ENCODE data around the gene DDX10.

Gene DDX10

GRCh38 chr11:108904480-108904879 is 239.6 kb downstream of the DDX10 start:
- H3K4me3 ChIP-seq (replicated peaks in 1 of 2; ENCODE audit: low read depth in 2 of 2, low read length in 2 of 2), result no peak overlapping the region
- no peak for TF ChIP-seq CTCF (IDR thresholded peaks at IDR 0.05; ENCODE audit: low read depth, low read length)
- DNase-seq (ENCODE audit: low read depth in 2 of 2), result no peak

GRCh38 chr11:108906329-108906728 is 241.5 kb downstream of the DDX10 start:
- H3K4me3 ChIP-seq (replicated peaks in 1 of 2; ENCODE audit: low read depth in 2 of 2, low read length in 2 of 2), result no peak overlapping the region
- DNase-seq (ENCODE audit: low read depth in 2 of 2), result peak; percentile 57 to 69
- no peak for TF ChIP-seq CTCF (IDR thresholded peaks at IDR 0.05; ENCODE audit: low read depth, low read length)

- no peak for TF ChIP-seq CTCF (IDR thresholded peaks at IDR 0.05; ENCODE audit: low read depth, low read length)
- no peak overlapping the region for H3K4me3 ChIP-seq (replicated peaks in 1 of 2; ENCODE audit: low read depth in 2 of 2, low read length in 2 of 2)
- peak in 1 of 2 donors; percentile 47 for DNase-seq (ENCODE audit: low read depth in 2 of 2)
Observed at GRCh38 chr11:108906826-108907225, 242.0 kb downstream of the DDX10 start.

- TF ChIP-seq CTCF (IDR thresholded peaks at IDR 0.05; ENCODE audit: low read depth, low read length), result no peak
- DNase-seq (ENCODE audit: low read depth in 2 of 2), result no peak
Observed at GRCh38 chr11:108909041-108909440, 244.2 kb downstream of the DDX10 start.

GRCh38 chr11:108909921-108910320 is 245.1 kb downstream of the DDX10 start:
- no peak for TF ChIP-seq CTCF (IDR thresholded peaks at IDR 0.05; ENCODE audit: low read depth, low read length)

More at GRCh38 chr11:108909041-108909440, 244.2 kb downstream of the DDX10 start:
- H3K4me3 ChIP-seq (replicated peaks in 1 of 2; ENCODE audit: low read depth in 2 of 2, low read length in 2 of 2), result no peak overlapping the region

GRCh38 chr11:108912581-108912980 is 247.7 kb downstream of the DDX10 start:
- DNase-seq (ENCODE audit: low read depth in 2 of 2), result peak; percentile 39 to 70
- no peak for TF ChIP-seq CTCF (IDR thresholded peaks at IDR 0.05; ENCODE audit: low read depth, low read length)
- H3K4me3 ChIP-seq (replicated peaks in 1 of 2; ENCODE audit: low read depth in 2 of 2, low read length in 2 of 2), result no peak overlapping the region

More at GRCh38 chr11:108909921-108910320, 245.1 kb downstream of the DDX10 start:
- DNase-seq (ENCODE audit: low read depth in 2 of 2), result no peak
- H3K4me3 ChIP-seq (replicated peaks in 1 of 2; ENCODE audit: low read depth in 2 of 2, low read length in 2 of 2), result no peak overlapping the region

- no peak for DNase-seq (ENCODE audit: low read depth in 2 of 2)
- H3K4me3 ChIP-seq (replicated peaks in 1 of 2; ENCODE audit: low read depth in 2 of 2, low read length in 2 of 2), result no peak overlapping the region
- TF ChIP-seq CTCF (IDR thresholded peaks at IDR 0.05; ENCODE audit: low read depth, low read length), result no peak
Observed at GRCh38 chr11:108913204-108913603, 248.3 kb downstream of the DDX10 start.

Measured in cardiac fibroblast (primary cell).